Endometrium (tissue), 2 donors: ENCODE measurements around the gene SCN8A.
"Not testable (repeated sequence)": the region's sequence is repeated elsewhere in the genome, so short reads cannot be mapped to it uniquely, and the experiment has no call there.

Source experiments
- FAIRE-seq: peaks from 2 replicates; lab custom pipeline; 2012; peaks lifted over from hg19 to GRCh38; lab: Jason Lieb, UNC
- donor health status: control.
- donor health status: control.

SCN8A gene

DNA sequence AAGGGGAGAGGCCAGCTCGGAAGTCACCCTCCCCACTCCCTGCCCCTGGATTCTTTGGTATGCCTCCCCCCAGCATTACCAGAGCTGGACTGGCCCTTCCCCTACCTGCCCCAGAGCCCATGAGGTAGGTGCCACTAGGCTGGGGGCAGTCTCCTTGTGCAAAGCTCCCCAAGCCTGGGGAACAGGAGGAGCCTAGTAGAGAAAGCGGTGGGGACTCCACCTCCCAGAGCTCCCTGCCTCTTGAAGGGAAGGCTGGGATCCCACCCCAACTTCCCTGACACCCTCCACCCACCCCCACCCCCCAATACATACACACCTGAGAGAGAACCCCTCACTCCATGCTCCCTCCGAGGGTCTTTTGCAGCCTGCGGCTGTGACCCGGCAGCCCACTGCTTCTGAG, 227.1 kb downstream of the SCN8A start:
- no peak for FAIRE-seq

DNA sequence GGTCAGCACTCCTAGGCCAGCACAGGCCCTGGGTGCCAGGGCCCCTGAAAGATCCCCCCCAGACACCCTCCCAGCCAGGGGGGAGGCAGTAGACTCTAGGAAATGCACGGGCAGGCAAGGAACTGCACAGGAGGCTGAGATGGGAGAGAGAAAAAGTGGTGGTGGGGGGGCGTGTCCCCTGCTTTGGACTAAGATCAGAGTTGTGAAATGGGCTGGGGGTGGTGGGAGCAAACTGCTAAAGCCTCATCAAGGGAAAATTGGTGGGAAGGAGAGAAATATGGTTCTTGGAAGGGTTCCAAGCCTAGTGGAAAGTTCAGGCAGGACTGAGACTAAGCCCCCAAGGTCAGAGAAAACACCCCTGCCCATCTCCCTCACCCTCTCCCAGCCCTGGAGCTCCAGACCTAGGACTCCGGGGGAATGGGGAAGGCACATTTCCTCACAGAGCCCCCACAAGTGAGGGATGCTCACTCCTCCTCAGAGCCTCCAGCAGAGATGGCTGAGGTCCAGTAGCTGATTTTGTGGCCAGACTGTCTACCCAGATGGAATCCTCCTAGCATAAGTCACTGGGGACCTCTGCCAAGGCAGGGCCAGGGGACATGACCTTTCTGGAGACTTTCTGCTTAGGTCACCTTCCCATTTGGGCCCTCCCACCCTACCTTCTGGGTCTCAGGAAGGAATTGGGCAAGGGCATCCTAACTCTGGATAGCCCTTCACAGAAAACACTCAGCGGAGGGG, 227.7 kb downstream of the SCN8A start:
- no peak for FAIRE-seq

DNA sequence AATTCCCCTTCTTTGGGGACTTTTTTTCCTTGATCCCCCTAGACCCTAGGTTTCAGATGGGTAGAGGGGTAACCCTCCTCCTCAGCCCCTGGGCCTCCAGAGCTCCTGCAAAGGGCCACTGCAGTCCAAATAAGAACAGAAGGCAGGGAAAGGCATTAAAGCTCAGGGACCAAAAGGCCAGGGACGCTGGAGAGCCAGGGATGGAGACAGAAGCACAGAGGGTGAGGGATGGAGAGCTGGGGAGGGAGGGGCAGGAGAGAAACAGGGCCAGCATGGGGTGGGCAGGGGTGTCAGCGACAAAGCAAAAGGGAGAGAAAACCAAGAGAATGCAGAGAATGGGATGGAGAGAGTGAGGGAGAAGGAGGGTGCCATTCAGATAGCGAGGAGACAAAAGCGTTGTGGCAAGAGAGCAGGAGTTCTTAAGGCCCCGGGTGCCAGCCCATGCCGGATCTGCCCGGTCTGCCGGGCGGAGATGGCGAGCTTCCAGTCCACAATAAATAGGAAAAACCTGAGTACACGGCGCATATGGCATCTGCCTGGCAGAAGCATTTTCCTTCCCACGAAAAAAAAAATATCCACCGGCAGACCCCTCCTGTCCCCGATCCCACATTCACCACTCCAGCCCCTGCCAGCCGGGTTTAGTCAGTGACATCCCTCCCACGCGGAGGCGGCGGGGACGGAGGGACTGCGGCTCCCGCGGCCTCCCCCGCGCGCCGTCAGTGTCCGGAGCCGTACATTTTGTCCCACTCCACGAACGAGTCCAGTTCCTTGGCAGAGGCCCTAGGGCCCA, 228.9 kb downstream of the SCN8A start:
- no peak for FAIRE-seq

DNA sequence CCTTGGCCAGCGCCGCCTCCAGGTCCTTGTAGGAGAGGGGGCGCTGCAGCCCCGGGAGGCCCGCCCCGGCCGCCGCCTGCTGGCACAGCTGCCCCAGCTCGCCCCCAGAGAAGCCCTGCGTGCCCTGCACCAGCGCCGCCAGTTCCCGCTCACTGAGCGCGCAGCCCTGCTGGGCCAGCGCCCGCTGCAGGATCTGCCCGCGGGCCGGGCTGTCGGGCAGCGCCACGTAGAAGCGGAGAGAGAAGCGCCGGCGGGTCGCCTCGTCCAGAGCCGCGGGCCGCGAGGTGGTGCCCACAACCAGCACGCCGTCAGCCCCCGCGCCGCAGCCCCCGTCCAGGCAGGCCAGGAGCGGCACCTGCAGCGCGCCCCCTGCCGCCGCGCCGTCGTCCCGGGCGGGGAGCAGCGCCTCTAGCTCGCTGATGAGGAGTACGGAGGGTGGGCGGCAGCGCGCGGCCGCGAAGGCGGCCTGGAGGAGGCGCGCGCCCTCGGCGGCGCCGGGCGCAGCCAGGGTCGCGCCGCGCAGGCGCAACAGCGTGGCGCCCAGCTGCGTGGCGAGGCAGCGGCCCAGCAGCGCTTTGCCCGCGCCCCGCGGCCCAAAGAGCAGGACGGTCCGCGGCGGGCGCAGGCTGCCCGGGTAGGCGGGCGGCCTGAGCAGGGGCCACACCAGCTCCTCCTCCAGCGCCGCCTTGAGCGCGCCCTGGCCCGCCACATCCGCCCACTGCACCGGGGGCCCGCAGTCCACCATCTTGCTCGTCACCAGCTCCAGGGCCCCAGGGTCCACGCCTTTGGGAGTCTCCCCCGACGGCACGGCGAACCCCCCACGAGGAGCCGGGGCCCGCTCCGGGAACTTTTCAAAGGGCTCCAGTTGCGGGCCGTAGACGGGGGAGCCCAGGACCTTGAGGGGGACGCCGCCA, 229.8 kb downstream of the SCN8A start:
- no peak for FAIRE-seq

DNA sequence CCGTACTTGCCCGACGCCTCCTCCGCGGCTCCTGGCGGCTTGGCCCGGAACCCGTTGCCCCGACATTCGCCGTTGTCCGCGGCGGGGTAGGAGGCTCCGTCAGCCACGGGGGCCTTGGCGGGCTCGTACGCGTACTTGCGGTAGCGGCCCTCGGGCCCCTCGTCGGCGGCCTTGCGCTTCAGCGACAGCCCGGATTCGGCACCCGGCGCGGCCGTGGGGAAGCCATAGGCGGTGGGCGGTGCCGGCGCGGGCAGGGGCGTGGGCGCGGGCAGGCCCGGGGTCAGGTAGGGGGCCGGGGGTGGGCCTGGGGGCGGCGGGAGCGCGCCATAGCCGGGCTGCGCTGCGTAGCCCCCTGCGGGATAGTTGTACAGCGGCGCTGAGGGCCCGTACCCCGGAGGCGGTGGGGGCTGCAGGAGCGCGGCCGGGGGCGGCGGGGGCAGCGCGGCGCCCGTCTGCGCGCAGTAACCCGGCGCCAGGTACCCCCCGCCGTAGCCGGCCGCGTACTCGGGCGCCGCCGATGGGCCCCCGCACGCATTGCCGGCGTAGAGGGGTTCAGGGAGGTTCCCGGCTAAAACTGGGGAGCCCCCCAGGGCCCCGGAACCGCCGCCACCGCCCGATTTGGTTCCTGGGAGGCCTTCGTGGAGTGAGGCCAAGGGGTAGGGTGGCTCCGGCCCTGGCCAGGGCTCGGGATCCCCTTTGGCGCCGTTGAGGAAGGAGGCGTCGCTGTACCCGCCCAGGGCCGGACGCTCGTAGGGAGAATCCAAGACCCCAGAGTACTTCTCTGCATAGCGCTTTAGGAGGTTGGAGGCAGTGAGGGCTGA, 230.6 kb downstream of the SCN8A start:
- FAIRE-seq = no peak

- no peak for FAIRE-seq
These were observed 231.2 kb downstream of the SCN8A start for GRCh38 chr12:51822261-51822616.

DNA sequence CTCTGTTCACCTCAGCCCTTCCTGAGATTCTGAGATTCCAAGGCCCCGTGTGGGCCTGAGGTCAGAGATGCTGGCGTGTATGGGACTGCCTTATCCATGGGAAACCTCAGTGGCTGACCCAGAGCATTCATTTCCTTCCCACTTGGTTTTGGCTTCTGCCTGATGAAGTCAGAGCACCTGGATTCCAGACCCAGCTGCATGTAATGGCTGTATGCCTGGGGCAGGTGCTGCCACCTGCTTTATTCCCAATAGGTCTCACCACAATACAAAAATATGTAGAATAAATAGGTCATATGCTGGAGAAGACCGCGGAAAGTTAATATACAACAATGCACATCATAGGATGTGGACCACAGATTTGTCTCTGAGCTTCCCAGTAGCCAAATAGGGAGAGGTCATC, 231.9 kb downstream of the SCN8A start:
- FAIRE-seq = no peak

GRCh38 chr12:51823875-51824565, 233.0 kb downstream of the SCN8A start:
- FAIRE-seq = no peak

DNA sequence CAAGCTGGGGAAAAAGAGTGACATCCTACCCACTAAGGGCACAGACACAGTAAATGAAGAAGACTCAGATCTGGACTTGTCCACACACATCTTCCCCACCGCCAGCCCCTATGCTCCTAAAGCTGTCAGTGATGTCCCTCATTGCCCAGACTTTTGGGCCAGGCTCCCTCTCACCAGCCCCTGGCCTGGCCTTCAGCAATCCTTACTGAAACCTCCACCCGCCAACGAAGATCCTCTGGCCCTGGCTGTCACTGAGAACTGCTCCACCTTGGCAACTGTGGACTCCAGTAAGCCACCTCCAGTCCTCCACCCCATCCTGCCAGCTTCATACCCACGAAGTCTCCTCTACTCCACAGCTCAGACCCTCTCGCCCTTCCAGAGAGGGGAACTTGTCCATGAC, 234.2 kb downstream of the SCN8A start:
- no peak for FAIRE-seq

DNA sequence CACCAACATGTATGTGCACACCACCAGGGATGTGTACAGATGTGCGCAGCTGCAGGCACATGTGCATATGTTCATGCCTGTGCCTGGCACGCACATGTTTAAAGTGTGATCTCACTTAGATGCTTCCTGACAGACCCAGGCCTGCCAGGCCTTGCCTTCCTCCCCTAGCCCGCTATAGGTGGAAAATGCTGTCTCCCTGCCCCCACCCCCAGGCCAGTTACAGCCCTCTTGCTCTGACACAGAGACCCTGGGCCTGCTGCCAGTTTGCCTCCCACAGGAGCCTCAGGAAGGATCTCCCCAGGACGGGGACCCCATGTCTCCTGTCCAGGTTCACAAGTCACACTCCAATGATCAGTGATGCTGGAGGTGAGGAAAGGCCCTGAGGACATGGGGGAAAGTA, 235.8 kb downstream of the SCN8A start:
- no peak for FAIRE-seq

DNA sequence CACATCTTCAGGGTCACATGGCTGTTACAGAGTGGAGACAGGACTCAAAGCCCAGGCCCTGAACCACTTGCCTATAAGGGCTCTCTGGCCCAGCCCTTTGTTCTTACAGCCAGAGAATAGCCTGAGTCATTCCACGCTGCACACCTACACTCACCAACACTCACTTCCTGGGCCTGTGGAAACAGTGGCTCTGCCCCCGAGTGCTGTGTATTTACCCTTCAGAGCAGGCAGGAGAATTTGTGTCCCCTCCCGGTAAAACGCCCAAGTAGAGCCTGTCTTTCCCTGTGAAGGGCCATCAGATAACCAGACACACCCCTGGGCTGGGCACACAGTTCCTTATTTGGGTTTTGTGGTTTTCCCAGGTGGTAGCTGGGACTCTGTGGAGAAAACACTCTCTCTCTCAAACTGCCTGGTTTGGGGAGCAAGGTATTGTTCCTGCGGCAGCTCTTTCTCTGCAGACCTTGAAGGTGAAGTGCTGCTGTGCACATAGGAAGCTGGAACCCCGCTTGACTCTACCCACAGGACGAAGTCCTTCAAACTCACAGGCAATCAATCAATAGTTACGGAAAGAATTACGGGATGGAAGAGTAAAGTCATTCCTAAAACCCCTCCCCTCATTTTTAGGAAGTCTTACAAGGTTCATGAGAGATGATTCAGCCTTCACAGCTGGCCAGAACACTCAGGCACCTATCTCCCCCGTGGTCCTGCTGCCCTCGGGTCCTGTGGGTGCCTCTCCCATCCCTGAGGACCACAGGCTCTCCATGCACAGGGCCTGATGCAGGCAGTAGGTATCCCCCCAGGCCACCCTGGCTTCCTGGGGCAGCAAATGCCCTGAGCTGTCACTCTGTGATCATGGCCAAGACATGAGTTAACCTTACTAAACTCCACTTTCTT, 237.1 kb downstream of the SCN8A start:
- no peak for FAIRE-seq

GRCh38 chr12:51829011-51829481, 238.0 kb downstream of the SCN8A start:
- FAIRE-seq = no peak

GRCh38 chr12:51829641-51830040, 238.6 kb downstream of the SCN8A start:
- no peak for FAIRE-seq

DNA sequence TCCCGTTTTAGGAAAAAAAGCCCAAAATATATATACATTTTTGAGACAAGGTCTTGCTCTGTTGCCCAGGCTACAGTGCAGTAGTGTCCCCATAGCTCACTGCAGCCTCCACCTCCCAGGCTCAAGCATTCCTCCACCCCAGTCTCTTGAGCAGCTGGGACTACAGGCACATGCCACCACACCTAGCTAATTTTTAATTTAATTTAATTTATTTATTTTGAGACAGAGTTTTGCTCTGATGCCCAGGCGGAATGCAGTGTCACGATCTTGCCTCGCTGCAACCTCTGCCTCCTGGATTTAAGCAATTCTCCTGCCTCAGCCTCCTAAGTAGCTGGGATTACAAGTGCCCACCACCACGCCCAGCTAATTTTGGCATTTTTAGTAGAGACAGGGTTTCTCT, 240.8 kb downstream of the SCN8A start:
- FAIRE-seq = not testable (repeated sequence)

DNA sequence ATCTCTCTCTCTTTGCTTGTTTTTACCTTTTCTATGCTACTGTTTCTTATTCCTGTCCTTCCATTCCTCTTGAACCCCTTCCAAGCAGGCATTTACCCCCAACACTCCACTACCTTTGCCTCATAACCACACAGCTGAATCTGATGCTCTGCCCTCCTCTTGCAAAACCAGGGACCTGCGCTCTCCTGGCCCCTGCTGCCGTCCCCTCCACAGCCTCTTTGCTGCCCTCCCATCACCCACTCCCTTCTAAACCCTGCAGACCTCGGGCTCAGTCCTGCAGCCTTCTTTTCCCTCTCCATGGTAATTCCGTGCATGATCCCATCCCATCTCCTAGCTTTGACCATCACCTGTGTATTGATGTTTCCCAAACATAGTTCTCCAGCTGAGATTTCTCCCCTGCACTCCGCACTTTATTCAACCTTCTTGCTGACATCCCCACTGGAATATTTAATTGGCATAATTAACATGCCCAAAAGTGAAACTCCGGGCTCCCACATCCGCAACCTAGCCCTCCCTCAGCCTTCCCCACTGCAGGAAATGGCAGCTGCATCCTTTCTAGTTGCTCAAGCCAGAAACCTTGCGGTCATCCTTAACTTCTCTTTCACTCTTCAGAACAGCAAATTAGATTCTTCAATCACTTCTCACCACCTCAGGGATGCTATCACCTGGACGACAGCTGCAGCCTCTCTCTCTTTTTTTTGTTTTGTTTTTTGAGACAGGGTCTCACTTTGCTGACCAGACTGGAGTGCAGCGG, 241.5 kb downstream of the SCN8A start:
- FAIRE-seq = no peak

GRCh38 chr12:51833448-51834227, 242.6 kb downstream of the SCN8A start:
- no peak for FAIRE-seq

GRCh38 chr12:51834411-51834810, 243.4 kb downstream of the SCN8A start:
- no peak for FAIRE-seq

- FAIRE-seq = no peak
These were observed 245.2 kb downstream of the SCN8A start for GRCh38 chr12:51836041-51836826.
